OCI-LY7 (cell line): ENCODE data around the gene SH2D3A.

ENCODE experiments used
- EZH2phosphoT487 ChIP-seq: fragments of 200-600 bp; sonication (generic); IDR thresholded peaks from 2 replicates; pipeline ENCODE4 v1.6.1; 2018; ENCODE audit warnings: low read depth, borderline replicate concordance, mild to moderate bottlenecking, mixed run types, antibody characterized with exemption, low read length, moderate library complexity, mixed read lengths
- TF ChIP-seq, protein P1 (sequence below): fragments of 200-600 bp; sonication (generic); conservative IDR thresholded peaks from 2 replicates; pipeline ENCODE4 v1.5.1; 2014; ENCODE audit warnings: mild to moderate bottlenecking, antibody characterized with exemption, low read length, moderate library complexity, mixed read lengths

DNA sequence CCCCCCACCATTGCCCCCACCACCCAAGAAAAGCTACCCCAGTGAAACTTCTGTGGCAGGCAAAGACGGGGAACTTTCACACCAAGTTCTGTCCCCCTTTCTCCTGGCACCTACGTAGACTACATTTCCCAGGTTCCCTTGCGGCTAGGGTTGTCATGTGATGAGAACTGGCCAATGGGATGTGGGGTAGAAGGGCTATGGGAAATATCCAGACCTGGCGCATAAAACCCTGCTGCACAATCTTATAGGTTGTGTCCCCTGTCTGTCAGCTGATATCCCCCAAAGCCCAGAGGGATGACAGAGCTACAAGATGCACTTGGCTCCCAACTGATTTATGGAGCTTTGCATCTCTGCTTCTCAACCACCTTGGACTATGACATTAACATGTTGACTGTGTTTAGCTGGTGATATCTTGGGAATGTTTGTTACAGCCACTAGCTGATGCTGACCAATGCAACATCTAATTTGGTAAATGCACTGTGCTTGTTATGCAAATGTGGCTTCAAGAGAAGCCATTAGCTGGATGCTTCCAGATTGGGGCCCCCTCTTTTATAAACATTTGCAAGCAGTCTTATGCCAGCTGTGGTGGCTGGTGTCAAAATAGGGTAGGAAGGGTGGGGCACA is 6.1 kb downstream of the SH2D3A start:
- TF ChIP-seq, protein P1, sequence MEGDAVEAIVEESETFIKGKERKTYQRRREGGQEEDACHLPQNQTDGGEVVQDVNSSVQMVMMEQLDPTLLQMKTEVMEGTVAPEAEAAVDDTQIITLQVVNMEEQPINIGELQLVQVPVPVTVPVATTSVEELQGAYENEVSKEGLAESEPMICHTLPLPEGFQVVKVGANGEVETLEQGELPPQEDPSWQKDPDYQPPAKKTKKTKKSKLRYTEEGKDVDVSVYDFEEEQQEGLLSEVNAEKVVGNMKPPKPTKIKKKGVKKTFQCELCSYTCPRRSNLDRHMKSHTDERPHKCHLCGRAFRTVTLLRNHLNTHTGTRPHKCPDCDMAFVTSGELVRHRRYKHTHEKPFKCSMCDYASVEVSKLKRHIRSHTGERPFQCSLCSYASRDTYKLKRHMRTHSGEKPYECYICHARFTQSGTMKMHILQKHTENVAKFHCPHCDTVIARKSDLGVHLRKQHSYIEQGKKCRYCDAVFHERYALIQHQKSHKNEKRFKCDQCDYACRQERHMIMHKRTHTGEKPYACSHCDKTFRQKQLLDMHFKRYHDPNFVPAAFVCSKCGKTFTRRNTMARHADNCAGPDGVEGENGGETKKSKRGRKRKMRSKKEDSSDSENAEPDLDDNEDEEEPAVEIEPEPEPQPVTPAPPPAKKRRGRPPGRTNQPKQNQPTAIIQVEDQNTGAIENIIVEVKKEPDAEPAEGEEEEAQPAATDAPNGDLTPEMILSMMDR: no peak
- TF ChIP-seq EZH2phosphoT487: no peak
